ENCODE results near the gene PTPN4.

DNA sequence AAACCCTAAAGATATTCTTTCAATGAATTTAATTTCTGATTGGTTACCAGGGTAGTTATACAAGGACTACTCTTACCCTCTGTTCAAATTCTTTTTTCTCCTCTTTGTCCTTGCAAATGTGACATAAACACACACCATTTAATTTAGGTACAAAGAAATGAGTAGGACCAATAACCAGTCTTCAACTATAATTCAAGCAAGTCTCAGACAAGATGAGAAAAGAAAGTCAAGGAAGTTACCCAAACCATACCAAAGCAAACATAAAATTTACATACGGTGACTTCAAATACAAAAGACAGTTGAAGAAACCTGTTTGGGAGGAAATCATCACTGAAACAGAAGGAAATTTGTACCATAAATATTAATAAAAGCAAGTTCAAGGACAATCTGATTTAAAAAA, 162.1 kb downstream of the PTPN4 start:
- TF ChIP-seq CTCF (IDR thresholded peaks at IDR 0.05) (no peak), POLR2A (IDR thresholded peaks at IDR 0.05) (no peak)

All from uterus (tissue), 2 donors.